ENCODE data around the gene ZFP3.
"Not testable (repeated sequence)": the region's sequence is repeated elsewhere in the genome, so short reads cannot be mapped to it uniquely, and the experiment has no call there.

The ZFP3 gene

GRCh38 chr17:5122056-5122455, 43.8 kb downstream of the ZFP3 start:
- H3K4me3 ChIP-seq (ENCODE audit: low read length); DNase-seq (ENCODE audit: low read depth, low spot score): not testable (repeated sequence)

- no peak for DNase-seq (ENCODE audit: low read depth, low spot score)
- no peak overlapping the region for H3K4me3 ChIP-seq (ENCODE audit: low read length)
These were observed 44.5 kb downstream of the ZFP3 start for GRCh38 chr17:5122586-5123342.

- H3K4me3 ChIP-seq (ENCODE audit: low read length) = no peak overlapping the region
These were observed 45.3 kb downstream of the ZFP3 start for GRCh38 chr17:5123343-5124124.

GRCh38 chr17:5124125-5124760, 46.0 kb downstream of the ZFP3 start:
- not testable (repeated sequence) for DNase-seq (ENCODE audit: low read depth, low spot score); H3K4me3 ChIP-seq (ENCODE audit: low read length)

More at GRCh38 chr17:5123343-5124124, 45.3 kb downstream of the ZFP3 start:
- DNase-seq (ENCODE audit: low read depth, low spot score) = no peak

- not testable (repeated sequence) for H3K4me3 ChIP-seq (ENCODE audit: low read length); DNase-seq (ENCODE audit: low read depth, low spot score)
These were observed 46.6 kb downstream of the ZFP3 start for GRCh38 chr17:5124896-5125295.

- no peak for DNase-seq (ENCODE audit: low read depth, low spot score)
- no peak overlapping the region for H3K4me3 ChIP-seq (ENCODE audit: low read length)
These were observed 48.6 kb downstream of the ZFP3 start for GRCh38 chr17:5126719-5127488.

- no peak overlapping the region for H3K4me3 ChIP-seq (ENCODE audit: low read length)
- DNase-seq (ENCODE audit: low read depth, low spot score) = no peak
These were observed 49.6 kb downstream of the ZFP3 start for GRCh38 chr17:5127910-5128309.

GRCh38 chr17:5128387-5128786, 50.1 kb downstream of the ZFP3 start:
- not testable (repeated sequence) for DNase-seq (ENCODE audit: low read depth, low spot score); H3K4me3 ChIP-seq (ENCODE audit: low read length)

GRCh38 chr17:5128905-5129535, 50.8 kb downstream of the ZFP3 start:
- no peak overlapping the region for H3K4me3 ChIP-seq (ENCODE audit: low read length)
- DNase-seq (ENCODE audit: low read depth, low spot score) = no peak

GRCh38 chr17:5129770-5130169, 51.5 kb downstream of the ZFP3 start:
- not testable (repeated sequence) for DNase-seq (ENCODE audit: low read depth, low spot score); H3K4me3 ChIP-seq (ENCODE audit: low read length)

- not testable (repeated sequence) for DNase-seq (ENCODE audit: low read depth, low spot score); H3K4me3 ChIP-seq (ENCODE audit: low read length)
These were observed 52.0 kb downstream of the ZFP3 start for GRCh38 chr17:5130261-5130660.

GRCh38 chr17:5130687-5131086, 52.4 kb downstream of the ZFP3 start:
- DNase-seq (ENCODE audit: low read depth, low spot score) = not testable (repeated sequence)

GRCh38 chr17:5131146-5131715, 53.0 kb downstream of the ZFP3 start:
- H3K4me3 ChIP-seq (ENCODE audit: low read length) = no peak overlapping the region
- no peak for DNase-seq (ENCODE audit: low read depth, low spot score)

More at GRCh38 chr17:5130687-5131086, 52.4 kb downstream of the ZFP3 start:
- not testable (repeated sequence) for H3K4me3 ChIP-seq (ENCODE audit: low read length)

- not testable (repeated sequence) for H3K4me3 ChIP-seq (ENCODE audit: low read length); DNase-seq (ENCODE audit: low read depth, low spot score)
These were observed 53.7 kb downstream of the ZFP3 start for GRCh38 chr17:5131799-5132502.

- DNase-seq (ENCODE audit: low read depth, low spot score); H3K4me3 ChIP-seq (ENCODE audit: low read length): not testable (repeated sequence)
These were observed 54.4 kb downstream of the ZFP3 start for GRCh38 chr17:5132503-5133225.

GRCh38 chr17:5133311-5133710, 55.0 kb downstream of the ZFP3 start:
- DNase-seq (ENCODE audit: low read depth, low spot score) = no peak

GRCh38 chr17:5133961-5134360, 55.7 kb downstream of the ZFP3 start:
- H3K4me3 ChIP-seq (ENCODE audit: low read length); DNase-seq (ENCODE audit: low read depth, low spot score): not testable (repeated sequence)

More at GRCh38 chr17:5133311-5133710, 55.0 kb downstream of the ZFP3 start:
- H3K4me3 ChIP-seq (ENCODE audit: low read length) = no peak overlapping the region

All from Jurkat, Clone E6-1 (cell line).